ENCODE measurements around the gene PCDHB9.
"Not testable (repeated sequence)": the region's sequence is repeated elsewhere in the genome, so short reads cannot be mapped to it uniquely, and the experiment has no call there.

PCDHB9 gene

GRCh38 chr5:141186897-141187512 is at the start of gene PCDHB9:
PCDHB9 (plus strand) TSS chr5:141187161; CDS start chr5:141187319, 158 bp downstream.
- DNase-seq (ENCODE audit: low read depth) = no peak

DNA sequence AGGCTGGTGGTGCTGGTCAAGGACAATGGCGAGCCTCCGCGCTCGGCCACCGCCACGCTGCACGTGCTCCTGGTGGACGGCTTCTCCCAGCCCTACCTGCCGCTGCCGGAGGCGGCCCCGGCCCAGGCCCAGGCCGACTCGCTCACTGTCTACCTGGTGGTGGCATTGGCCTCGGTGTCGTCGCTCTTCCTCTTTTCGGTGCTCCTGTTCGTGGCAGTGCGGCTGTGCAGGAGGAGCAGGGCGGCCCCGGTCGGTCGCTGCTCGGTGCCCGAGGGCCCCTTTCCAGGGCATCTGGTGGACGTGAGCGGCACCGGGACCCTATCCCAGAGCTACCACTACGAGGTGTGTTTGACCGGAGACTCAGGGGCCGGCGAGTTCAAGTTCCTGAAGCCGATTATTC is 49.6 kb upstream of the PCDHB9 start:
- DNase-seq (ENCODE audit: low read depth) = not testable (repeated sequence)

GRCh38 chr5:141149812-141150211 is 37.1 kb upstream of the PCDHB9 start, which contains the start of gene PCDHB6:
PCDHB6 (plus strand) TSS chr5:141150057; CDS start chr5:141150258, 201 bp downstream.
- DNase-seq (ENCODE audit: low read depth) = no peak

DNA sequence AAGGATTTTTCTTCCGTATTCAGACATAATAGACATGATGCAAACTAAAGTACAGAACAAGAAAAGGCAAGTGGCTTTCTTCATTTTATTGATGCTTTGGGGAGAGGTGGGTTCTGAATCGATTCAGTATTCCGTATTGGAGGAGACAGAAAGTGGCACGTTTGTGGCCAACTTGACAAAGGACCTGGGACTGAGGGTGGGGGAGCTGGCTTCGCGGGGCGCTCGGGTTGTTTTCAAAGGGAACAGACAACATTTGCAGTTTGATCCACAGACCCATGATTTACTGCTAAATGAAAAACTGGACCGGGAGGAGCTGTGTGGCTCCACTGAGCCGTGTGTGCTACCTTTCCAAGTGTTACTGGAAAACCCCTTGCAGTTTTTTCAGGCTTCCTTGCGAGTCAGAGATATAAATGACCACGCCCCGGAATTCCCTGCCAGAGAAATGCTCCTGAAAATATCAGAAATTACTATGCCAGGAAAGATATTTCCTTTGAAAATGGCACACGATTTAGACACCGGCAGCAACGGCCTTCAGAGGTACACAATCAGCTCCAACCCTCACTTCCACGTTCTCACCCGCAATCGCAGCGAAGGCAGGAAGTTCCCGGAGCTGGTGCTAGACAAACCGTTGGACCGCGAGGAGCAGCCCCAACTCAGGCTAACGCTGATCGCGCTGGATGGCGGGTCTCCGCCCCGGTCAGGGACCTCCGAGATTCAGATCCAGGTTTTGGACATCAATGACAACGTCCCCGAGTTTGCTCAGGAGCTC is 36.6 kb upstream of the PCDHB9 start:
- DNase-seq (ENCODE audit: low read depth) = no peak

GRCh38 chr5:141150993-141151325 is 36.0 kb upstream of the PCDHB9 start:
- no peak for DNase-seq (ENCODE audit: low read depth)

DNA sequence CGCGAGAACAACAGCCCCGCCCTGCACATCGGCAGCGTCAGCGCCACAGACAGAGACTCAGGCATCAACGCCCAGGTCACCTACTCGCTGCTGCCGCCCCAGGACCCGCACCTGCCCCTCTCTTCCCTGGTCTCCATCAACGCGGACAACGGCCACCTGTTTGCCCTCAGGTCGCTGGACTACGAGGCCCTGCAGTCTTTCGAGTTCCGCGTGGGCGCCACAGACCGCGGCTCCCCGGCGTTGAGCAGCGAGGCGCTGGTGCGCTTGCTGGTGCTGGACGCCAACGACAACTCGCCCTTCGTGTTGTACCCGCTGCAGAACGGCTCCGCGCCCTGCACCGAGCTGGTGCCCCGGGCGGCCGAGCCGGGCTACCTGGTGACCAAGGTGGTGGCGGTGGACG is 35.3 kb upstream of the PCDHB9 start:
- not testable (repeated sequence) for DNase-seq (ENCODE audit: low read depth)

DNA sequence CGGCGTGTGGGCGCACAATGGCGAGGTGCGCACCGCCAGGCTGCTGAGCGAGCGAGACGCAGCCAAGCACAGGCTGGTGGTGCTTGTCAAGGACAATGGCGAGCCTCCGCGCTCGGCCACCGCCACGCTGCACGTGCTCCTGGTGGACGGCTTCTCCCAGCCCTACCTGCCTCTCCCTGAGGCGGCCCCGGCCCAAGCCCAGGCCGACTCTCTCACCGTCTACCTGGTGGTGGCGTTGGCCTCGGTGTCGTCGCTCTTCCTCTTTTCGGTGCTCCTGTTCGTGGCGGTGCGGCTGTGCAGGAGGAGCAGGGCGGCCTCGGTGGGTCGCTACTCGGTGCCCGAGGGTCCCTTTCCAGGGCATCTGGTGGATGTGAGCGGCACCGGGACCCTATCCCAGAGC is 34.9 kb upstream of the PCDHB9 start:
- DNase-seq (ENCODE audit: low read depth) = not testable (repeated sequence)

DNA sequence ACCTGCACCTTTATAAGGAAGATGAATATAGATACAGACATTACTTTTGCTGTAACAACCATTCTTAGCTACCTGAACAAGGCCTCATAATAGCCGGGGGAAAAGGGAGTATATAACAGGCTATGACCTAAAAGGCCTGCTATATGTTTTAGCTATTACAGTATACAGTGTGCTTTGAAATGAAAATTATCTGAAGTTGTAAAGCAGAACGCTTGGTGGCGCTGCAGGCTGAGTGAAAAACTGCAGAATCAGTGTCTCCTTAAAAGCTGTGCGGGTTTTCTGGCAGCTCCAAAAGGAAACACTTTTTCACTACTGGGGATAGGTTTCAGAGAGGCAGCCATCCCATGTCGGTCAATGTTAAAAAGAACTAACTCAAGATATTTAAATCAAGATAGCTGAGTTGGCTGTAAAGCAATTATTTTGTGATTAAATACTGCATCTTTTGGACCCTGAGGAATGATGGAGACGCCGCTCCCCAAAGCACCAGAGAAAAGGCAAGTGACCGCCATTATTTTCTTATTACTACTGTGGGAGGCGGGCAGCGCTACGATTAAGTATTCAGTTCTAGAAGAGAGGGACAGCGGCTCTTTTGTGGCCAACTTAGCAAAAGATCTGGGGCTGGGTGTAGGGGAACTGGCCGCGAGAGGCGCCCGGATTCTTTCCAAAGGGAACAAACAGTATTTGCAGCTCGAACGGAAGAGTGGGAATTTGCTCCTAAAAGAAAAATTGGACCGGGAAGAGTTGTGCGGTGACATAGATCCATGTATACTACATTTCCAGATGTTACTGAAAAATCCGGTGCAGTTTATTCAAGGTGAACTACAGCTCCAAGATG is 31.2 kb upstream of the PCDHB9 start:
- DNase-seq (ENCODE audit: low read depth) = no peak

GRCh38 chr5:141157356-141157755 is 29.6 kb upstream of the PCDHB9 start:
- DNase-seq (ENCODE audit: low read depth) = not testable (repeated sequence)

DNA sequence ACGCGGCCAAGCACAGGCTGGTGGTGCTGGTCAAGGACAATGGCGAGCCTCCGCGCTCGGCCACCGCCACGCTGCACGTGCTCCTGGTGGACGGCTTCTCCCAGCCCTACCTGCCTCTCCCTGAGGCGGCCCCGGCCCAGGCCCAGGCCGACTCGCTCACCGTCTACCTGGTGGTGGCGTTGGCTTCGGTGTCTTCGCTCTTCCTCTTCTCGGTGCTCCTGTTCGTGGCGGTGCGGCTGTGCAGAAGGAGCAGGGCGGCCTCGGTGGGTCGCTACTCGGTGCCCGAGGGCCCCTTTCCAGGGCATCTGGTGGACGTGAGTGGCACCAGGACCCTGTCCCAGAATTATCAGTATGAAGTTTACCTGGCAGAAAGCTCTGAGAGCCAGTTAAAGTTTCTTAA is 29.1 kb upstream of the PCDHB9 start:
- not testable (repeated sequence) for DNase-seq (ENCODE audit: low read depth)

- DNase-seq (ENCODE audit: low read depth) = no peak
These were observed 14.4 kb upstream of the PCDHB9 start, which contains the start of gene PCDHB7 for GRCh38 chr5:141172381-141173204. PCDHB7 (plus strand) TSS chr5:141172644; CDS start chr5:141172836, 192 bp downstream.

GRCh38 chr5:141174291-141175104 is 12.5 kb upstream of the PCDHB9 start:
- not testable (repeated sequence) for DNase-seq (ENCODE audit: low read depth)

GRCh38 chr5:141175933-141176332 is 11.0 kb upstream of the PCDHB9 start:
- DNase-seq (ENCODE audit: low read depth) = no peak

GRCh38 chr5:141177577-141178191 is 9.3 kb upstream of the PCDHB9 start, which contains the start of gene PCDHB8:
PCDHB8 (plus strand) TSS chr5:141177790; CDS start chr5:141178035, 245 bp downstream.
- DNase-seq (ENCODE audit: low read depth) = not testable (repeated sequence)

- not testable (repeated sequence) for DNase-seq (ENCODE audit: low read depth)
These were observed 7.6 kb upstream of the PCDHB9 start for GRCh38 chr5:141179371-141179770.

DNA sequence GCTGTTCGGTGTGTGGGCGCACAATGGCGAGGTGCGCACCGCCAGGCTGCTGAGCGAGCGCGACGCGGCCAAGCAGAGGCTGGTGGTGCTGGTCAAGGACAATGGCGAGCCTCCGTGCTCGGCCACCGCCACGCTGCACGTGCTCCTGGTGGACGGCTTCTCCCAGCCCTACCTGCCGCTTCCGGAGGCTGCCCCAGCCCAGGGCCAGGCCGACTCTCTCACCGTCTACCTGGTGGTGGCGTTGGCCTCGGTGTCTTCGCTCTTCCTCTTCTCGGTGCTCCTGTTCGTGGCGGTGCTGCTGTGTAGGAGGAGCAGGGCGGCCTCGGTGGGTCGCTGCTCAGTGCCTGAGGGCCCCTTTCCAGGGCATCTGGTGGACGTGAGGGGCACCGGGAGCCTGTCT is 7.1 kb upstream of the PCDHB9 start:
- not testable (repeated sequence) for DNase-seq (ENCODE audit: low read depth)

GRCh38 chr5:141180313-141180712 is 6.6 kb upstream of the PCDHB9 start:
- no peak for DNase-seq (ENCODE audit: low read depth)

- no peak for DNase-seq (ENCODE audit: low read depth)
These were observed 4.7 kb upstream of the PCDHB9 start, which contains the start of gene PCDHB16 for GRCh38 chr5:141182248-141182647. PCDHB16 (plus strand) TSS chr5:141182387; CDS start chr5:141182560, 173 bp downstream.

DNA sequence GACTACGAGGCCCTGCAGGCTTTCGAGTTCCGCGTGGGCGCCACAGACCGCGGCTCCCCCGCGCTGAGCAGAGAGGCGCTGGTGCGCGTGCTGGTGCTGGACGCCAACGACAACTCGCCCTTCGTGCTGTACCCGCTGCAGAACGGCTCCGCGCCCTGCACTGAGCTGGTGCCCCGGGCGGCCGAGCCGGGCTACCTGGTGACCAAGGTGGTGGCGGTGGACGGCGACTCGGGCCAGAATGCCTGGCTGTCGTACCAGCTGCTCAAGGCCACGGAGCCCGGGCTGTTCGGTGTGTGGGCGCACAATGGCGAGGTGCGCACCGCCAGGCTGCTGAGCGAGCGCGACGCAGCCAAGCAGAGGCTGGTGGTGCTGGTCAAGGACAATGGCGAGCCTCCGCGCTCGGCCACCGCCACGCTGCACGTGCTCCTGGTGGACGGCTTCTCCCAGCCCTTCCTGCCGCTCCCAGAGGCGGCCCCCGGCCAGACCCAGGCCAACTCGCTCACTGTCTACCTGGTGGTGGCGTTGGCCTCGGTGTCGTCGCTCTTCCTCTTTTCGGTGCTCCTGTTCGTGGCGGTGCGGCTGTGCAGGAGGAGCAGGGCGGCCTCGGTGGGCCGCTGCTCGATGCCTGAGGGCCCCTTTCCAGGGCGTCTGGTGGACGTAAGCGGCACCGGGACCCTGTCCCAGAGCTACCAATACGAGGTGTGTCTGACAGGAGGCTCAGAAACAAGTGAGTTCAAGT is 2.7 kb upstream of the PCDHB9 start:
- DNase-seq (ENCODE audit: low read depth) = not testable (repeated sequence)
